VCaP (cell line): ENCODE results near the gene PAPSS1.

Experiments used
- H3K27ac ChIP-seq: fragments of 450-650 bp; 2 replicates; pipeline ENCODE4 v1.5.1; 2017
- TF ChIP-seq, protein P1 (sequence below): fragments of 450-650 bp; conservative IDR thresholded peaks from 2 replicates; pipeline ENCODE4 v1.5.1; 2017; ENCODE audit warnings: mild to moderate bottlenecking, moderate library complexity

PAPSS1 gene

DNA sequence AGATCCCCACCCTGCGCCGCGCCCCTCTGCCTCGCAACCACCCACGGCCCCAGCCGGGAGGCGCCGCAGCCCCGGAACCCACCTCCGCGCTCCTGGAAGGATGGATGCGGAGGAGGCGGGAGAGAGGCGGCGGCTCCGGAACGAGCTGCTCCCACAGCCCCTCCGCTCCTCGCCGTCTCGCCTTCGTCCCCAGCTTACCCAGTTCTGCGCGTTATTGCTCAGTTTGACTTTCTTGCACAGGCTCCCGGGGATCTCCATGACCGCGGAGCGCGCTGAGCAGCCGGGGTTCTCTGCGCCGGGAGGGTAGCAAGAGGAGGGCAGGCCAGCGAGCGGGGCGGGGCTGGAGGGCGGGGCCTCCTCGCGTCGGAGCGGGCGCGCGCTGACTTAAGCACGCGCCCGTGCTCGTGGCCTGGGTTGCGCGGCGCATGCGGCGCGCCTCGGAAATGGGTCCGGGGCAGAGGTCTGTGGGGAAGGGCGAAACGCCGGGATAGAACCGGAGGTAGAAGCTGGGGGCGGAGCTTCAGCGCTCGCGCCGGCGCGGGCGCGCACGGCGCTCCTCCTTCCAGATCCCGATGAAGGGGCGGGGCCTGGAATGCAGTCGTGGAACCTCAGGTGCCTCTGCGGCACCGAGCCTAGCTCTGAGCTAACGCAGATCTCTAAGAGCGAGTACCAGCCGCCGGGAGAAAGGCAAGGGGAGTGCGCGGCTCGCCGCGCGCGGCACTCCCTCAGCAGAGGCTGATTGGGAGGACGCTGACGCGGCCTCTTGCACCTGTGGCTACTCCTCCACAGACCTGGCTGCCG, at the start of gene PAPSS1:
TSS of gene PAPSS1 (minus strand) at position 313 of the 801 bp plus-strand sequence. CDS start at position 258, 55 bp downstream.
- H3K27ac ChIP-seq, result peak within 1 kb of the TSS; percentile 94
- TF ChIP-seq, protein P1, sequence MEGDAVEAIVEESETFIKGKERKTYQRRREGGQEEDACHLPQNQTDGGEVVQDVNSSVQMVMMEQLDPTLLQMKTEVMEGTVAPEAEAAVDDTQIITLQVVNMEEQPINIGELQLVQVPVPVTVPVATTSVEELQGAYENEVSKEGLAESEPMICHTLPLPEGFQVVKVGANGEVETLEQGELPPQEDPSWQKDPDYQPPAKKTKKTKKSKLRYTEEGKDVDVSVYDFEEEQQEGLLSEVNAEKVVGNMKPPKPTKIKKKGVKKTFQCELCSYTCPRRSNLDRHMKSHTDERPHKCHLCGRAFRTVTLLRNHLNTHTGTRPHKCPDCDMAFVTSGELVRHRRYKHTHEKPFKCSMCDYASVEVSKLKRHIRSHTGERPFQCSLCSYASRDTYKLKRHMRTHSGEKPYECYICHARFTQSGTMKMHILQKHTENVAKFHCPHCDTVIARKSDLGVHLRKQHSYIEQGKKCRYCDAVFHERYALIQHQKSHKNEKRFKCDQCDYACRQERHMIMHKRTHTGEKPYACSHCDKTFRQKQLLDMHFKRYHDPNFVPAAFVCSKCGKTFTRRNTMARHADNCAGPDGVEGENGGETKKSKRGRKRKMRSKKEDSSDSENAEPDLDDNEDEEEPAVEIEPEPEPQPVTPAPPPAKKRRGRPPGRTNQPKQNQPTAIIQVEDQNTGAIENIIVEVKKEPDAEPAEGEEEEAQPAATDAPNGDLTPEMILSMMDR, result no peak

DNA sequence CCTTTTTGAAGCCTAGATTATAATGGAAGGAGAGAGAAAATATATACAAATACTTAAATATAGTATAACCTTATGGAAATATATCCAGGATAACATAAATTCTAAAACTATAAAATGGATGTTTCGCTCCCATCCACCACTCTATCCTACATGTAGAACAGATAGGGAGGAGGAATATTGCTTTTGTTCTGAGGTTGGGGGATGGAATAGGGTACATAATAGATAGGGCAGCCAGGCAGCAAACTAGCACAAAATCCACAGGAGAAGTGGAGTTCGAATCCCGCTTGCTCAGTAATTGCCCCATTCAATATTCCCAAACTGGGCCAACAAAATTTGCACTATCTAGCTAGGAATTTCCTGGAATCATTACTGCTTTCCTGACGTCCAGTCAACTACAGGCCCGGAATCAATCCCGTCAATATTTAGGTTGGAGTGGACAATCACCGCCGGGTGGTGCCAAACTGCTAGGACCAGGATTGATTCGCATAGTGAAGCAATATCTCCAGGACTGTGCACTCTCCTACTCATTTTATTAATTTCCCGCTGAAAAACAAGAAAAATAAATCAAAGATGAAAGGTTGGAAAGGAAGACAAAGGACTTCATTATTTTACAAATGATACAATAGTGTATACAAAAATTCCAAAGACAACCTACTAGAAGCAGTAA, 40.4 kb upstream of the PAPSS1 start:
- TF ChIP-seq, protein P1, result peak; percentile 85
- H3K27ac ChIP-seq, result no peak overlapping the region

GRCh38 chr4:107757864-107758476, 37.9 kb upstream of the PAPSS1 start:
- H3K27ac ChIP-seq, result no peak overlapping the region
- TF ChIP-seq, protein P1, result peak; percentile 78

GRCh38 chr4:107757283-107757682, 37.2 kb upstream of the PAPSS1 start:
- TF ChIP-seq, protein P1, result no peak
- no peak overlapping the region for H3K27ac ChIP-seq

DNA sequence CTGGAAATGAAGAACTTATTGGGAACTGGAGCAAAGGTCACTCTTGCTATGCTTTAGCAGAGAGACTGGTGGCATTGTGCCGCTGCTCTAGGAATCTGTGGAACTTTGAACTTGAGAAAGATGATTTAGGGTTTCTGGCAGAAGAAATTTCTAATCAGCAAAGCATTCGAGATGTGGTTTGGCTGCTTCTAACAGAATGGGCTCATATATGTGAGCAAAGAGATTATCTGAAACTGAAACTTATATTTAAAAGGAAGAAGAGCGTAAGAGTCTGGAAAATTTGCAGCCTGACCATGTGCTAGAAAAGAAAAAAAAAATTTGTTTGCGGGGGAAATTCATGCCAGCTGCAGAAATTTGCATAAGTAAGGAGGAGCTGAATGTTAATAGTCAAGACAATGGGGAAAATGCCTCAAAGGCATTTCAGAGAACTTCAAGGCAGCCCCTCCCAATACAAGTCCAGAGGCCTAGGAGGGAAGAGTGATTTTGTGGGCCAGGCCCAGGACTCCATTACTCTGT, 35.9 kb upstream of the PAPSS1 start:
- H3K27ac ChIP-seq, result no peak overlapping the region
- TF ChIP-seq, protein P1, result no peak

DNA sequence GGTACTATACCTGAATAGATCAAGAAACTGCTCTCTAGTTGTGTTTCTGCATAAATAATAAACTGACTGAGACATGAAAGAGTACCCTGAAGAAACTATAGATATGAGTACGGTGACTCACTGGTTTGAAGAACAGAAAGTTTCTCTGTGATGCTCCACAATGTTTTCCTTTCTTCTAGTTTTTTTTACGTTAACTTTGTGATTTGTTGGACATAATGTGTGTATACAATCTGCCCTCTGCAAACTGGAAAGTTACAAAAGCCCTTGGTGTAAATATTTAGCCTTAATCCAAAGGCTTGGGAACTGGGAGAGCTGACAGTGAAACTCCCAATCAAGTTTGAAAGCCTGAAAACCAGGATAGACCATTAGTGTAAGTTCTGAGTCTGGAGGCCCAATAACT, 31.6 kb upstream of the PAPSS1 start:
- no peak overlapping the region for H3K27ac ChIP-seq
- TF ChIP-seq, protein P1, result no peak
